HepG2 (cell line): ENCODE measurements around the gene SRRM3. TPM values are rescaled to one million over a fixed set of nuclear protein-coding genes. Genes with fewer than 3 reads are reported as not detected.

Experiments
- ATF2 ChIP-seq: sonication (generic); formaldehyde crosslinking; IDR thresholded peaks from 2 replicates; pipeline ENCODE4 v1.4.0; 2020; ENCODE audit warnings: missing genetic modification reagents
- ATF3 ChIP-seq: sonication (generic); formaldehyde crosslinking; IDR thresholded peaks from 2 replicates; pipeline ENCODE4 v1.4.0; 2020; ENCODE audit warnings: missing genetic modification reagents
- BHLHE40 ChIP-seq: IDR thresholded peaks from 2 replicates; pipeline ENCODE4 v1.6.1; 2011; ENCODE audit warnings: low read length, improper control_type of control experiment
- DR1 ChIP-seq: sonication (generic); formaldehyde crosslinking; IDR thresholded peaks from 2 replicates; pipeline ENCODE4 v1.8.0; 2021; ENCODE audit warnings: mild to moderate bottlenecking, missing genetic modification reagents, inconsistent platforms
- EP300 ChIP-seq, 3 experiments: sonication (generic) in 1 of 3; formaldehyde crosslinking in 1 of 3; IDR thresholded peaks; 2 replicates each; pipeline versions ENCODE4 v1.5.1 to v1.6.1; 2011 to 2020; ENCODE audit warnings: low read depth in 2 of 3, low read length in 2 of 3, borderline replicate concordance in 1 of 3, improper control_type of control experiment in 1 of 3, mild to moderate bottlenecking in 1 of 3, missing genetic modification reagents in 1 of 3, moderate library complexity in 1 of 3
- ESRRA ChIP-seq: sonication (generic); formaldehyde crosslinking; IDR thresholded peaks from 2 replicates; pipeline ENCODE4 v1.5.1; 2020; ENCODE audit warnings: mild to moderate bottlenecking, low read depth, missing genetic modification reagents
- HCFC1 ChIP-seq: fragments of 150-350 bp; IDR thresholded peaks from 2 replicates; pipeline ENCODE4 v1.6.1; 2014; ENCODE audit warnings: low read depth, low read length
- IKZF5 ChIP-seq: IDR thresholded peaks from 2 replicates; pipeline ENCODE4 v1.6.1; 2018; ENCODE audit warnings: missing genetic modification reagents, mild to moderate bottlenecking, missing compliant biosample characterization
- KMT2A ChIP-seq: sonication (generic); formaldehyde crosslinking; IDR thresholded peaks from 2 replicates; pipeline ENCODE4 v1.4.0; 2020; ENCODE audit warnings: missing genetic modification reagents
- NFE2L1 ChIP-seq: sonication (generic); formaldehyde crosslinking; IDR thresholded peaks from 2 replicates; pipeline ENCODE4 v1.4.0; 2020; ENCODE audit warnings: missing genetic modification reagents, mild to moderate bottlenecking, borderline replicate concordance
- RAD21 ChIP-seq: fragments of 450-650 bp; formaldehyde crosslinking; IDR thresholded peaks from 2 replicates; pipeline ENCODE4 v1.5.0; 2020; ENCODE audit warnings: mild to moderate bottlenecking
- SMC3 ChIP-seq: IDR thresholded peaks from 2 replicates; pipeline ENCODE4 v1.6.1; 2011; ENCODE audit warnings: low read length, improper control_type of control experiment
- SP5 ChIP-seq: IDR thresholded peaks from 2 replicates; pipeline ENCODE4 v1.6.1; 2016; ENCODE audit warnings: low read depth, borderline replicate concordance
- ZNF292 ChIP-seq: sonication (generic); formaldehyde crosslinking; IDR thresholded peaks from 2 replicates; pipeline ENCODE4 v1.8.1; 2022; ENCODE audit warnings: mild to moderate bottlenecking, low read depth, missing genetic modification reagents, borderline replicate concordance
- ZNF331 ChIP-seq: sonication (generic); formaldehyde crosslinking; IDR thresholded peaks from 2 replicates; pipeline ENCODE4 v1.4.0; 2020; ENCODE audit warnings: missing genetic modification reagents
- ZNF468 ChIP-seq: sonication (generic); formaldehyde crosslinking; IDR thresholded peaks from 2 replicates; pipeline ENCODE4 v1.8.0; 2022; ENCODE audit warnings: mild to moderate bottlenecking, moderate library complexity, missing genetic modification reagents
- ZNF574 ChIP-seq: sonication (generic); formaldehyde crosslinking; IDR thresholded peaks from 2 replicates; pipeline ENCODE4 v1.4.0; 2020; ENCODE audit warnings: missing genetic modification reagents
- ZNF687 ChIP-seq: sonication (generic); formaldehyde crosslinking; IDR thresholded peaks from 2 replicates; pipeline ENCODE4 v1.5.1; 2020; ENCODE audit warnings: mild to moderate bottlenecking, missing genetic modification reagents, moderate library complexity
- polyA plus RNA-seq, 8 experiments: library from polyadenylated mRNA; depleted of rRNA in 3 of 8; stranded (reverse) in 7 of 8; unstranded in 1 of 8; fragments of >200 nt; fragmentation: Illumina TruSeq in 4 of 8; extraction: Trizol in 4 of 8; gene quantifications; 2 replicates each; pipeline versions ENCODE4 v1.2.1 to v1.2.3, GENCODE V29; 2011 to 2016; ENCODE audit warnings: low read depth in 4 of 8, missing spikeins in 1 of 8, mixed read lengths in 1 of 8; ENCODE audit not compliant: insufficient read depth in 1 of 8
- total RNA-seq, 5 experiments: library from RNA; depleted of rRNA; stranded (reverse); fragments of >200 nt; fragmentation: Illumina TruSeq; extraction: Trizol; gene quantifications; 2 replicates each; pipeline ENCODE4 v1.2.3, GENCODE V29; 2016; ENCODE audit warnings: low read depth in 1 of 5

Gene SRRM3
- total and polyA plus RNA-seq, 2 of the 13 experiments (the other 11 are each of a cell fraction or from before 2014, with no cell fraction given), result 0.13 to 0.54 TPM

GRCh38 chr7:76291351-76292212, 89.9 kb downstream of the SRRM3 start (continued):
- TF ChIP-seq ZNF292 (CRISPR knock-in tag), result peak; percentile 69; the same call in 1 of the 2 replicates
- peak in 1 of 2 experiments; percentile 49; a peak in 2 of 4 replicates for TF ChIP-seq EP300 (IDR thresholded peaks at IDR 0.05; ENCODE audit: low read depth in 2 of 2, low read length in 2 of 2)
- no peak for TF ChIP-seq EP300 (CRISPR knock-in tag; IDR thresholded peaks at IDR 0.05; ENCODE audit: borderline replicate concordance)
- TF ChIP-seq ATF2 (CRISPR knock-in tag), result peak; percentile 33; the same call in 1 of the 2 replicates
- TF ChIP-seq ATF3, result peak; percentile 86
- no peak for TF ChIP-seq HCFC1
- peak; percentile 91 for TF ChIP-seq IKZF5 (CRISPR knock-in tag)
- TF ChIP-seq ZNF331, result peak; percentile 36; the same call in 1 of the 2 replicates
- peak; percentile 88 for TF ChIP-seq ZNF687 (CRISPR knock-in tag)
- peak; percentile 34; the same call in 1 of the 2 replicates for TF ChIP-seq KMT2A (CRISPR knock-in tag)
- TF ChIP-seq ESRRA, result peak; percentile 60; the same call in 1 of the 2 replicates
- no peak for TF ChIP-seq ZNF468 (CRISPR knock-in tag)
- TF ChIP-seq BHLHE40, result 0 out of 2 replicates have a peak, but pooled peaks have one; percentile 41
- TF ChIP-seq SP5 (CRISPR knock-in tag), result no peak
- peak; percentile 56; the same call in 1 of the 2 replicates for TF ChIP-seq NFE2L1
- TF ChIP-seq RAD21 (CRISPR knock-in tag), result peak; percentile 97
- TF ChIP-seq DR1 (CRISPR knock-in tag), result no peak
- peak; percentile 89 for TF ChIP-seq SMC3
- peak; percentile 62 for TF ChIP-seq ZNF574 (CRISPR knock-in tag)
